GM12891 (cell line): ENCODE measurements around the gene ZNF516.

Source experiments
- DNase-seq: peaks from one replicate; pipeline ENCODE4 v3.0.0; 2011; ENCODE audit warnings: low spot score; ENCODE audit not compliant: insufficient read length
- FAIRE-seq: peaks from 2 replicates; lab custom pipeline; 2011; peaks lifted over from hg19 to GRCh38; lab: Jason Lieb, UNC
- PAX5 ChIP-seq: IDR thresholded peaks from 2 replicates; pipeline ENCODE4 v1.6.1; 2011; ENCODE audit warnings: low read length, moderate library complexity, mild to moderate bottlenecking; ENCODE audit not compliant: insufficient read depth, severe bottlenecking
- POLR2A ChIP-seq: IDR thresholded peaks from 2 replicates; pipeline ENCODE4 v1.6.1; 2011; ENCODE audit warnings: low read depth, low read length, control low read depth
- POLR2AphosphoS5 ChIP-seq: IDR thresholded peaks from 2 replicates; pipeline ENCODE4 v1.6.1; 2011; ENCODE audit warnings: low read depth, low read length, control low read depth
- POU2F2 ChIP-seq: IDR thresholded peaks from 2 replicates; pipeline ENCODE4 v1.6.1; 2011; ENCODE audit warnings: low read depth, mild to moderate bottlenecking, control low read depth, low read length, moderate library complexity
- SPI1 ChIP-seq: IDR thresholded peaks from 2 replicates; pipeline ENCODE4 v1.6.1; 2011; ENCODE audit warnings: low read depth, low read length, control low read depth
- TAF1 ChIP-seq: IDR thresholded peaks from 2 replicates; pipeline ENCODE4 v1.6.1; 2011; ENCODE audit warnings: low read depth, low read length, control low read depth

ZNF516 gene

DNA sequence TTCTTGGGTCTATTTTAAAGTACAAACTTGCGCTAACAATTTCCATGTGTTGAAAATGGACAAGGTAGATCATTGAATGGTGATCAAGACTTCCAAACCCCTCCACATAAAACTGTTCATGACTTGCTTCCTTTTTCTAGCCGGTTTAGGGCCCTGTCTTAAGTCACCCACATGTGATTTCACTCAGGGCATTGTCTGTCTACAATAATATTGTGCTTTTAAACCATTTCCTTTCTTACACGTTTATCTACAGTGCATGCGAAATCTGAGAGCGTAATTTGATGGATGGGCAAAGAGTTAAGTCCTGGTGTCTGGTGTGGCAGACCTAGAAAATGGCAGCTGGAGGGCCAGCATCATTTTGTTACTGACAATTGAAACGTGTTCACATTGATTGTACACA, 2.0 kb upstream of the ZNF516 start:
- FAIRE-seq (no peak), DNase-seq (no peak)
- TF ChIP-seq TAF1 (no peak), POU2F2 (no peak), POLR2A (no peak), PAX5 (no peak), SPI1 (no peak), POLR2AphosphoS5 (no peak)

- DNase-seq (no peak), FAIRE-seq (peak; percentile 90)
- TF ChIP-seq SPI1 (no peak), PAX5 (no peak), TAF1 (peak; percentile 42; the same call in 1 of the 2 replicates), POLR2AphosphoS5 (peak; percentile 40; the same call in 1 of the 2 replicates), POLR2A (peak; percentile 56; the same call in 1 of the 2 replicates), POU2F2 (no peak; the same call in 1 of the 2 replicates)
Observed at GRCh38 chr18:76496194-76496890, 1.3 kb upstream of the ZNF516 start.

DNA sequence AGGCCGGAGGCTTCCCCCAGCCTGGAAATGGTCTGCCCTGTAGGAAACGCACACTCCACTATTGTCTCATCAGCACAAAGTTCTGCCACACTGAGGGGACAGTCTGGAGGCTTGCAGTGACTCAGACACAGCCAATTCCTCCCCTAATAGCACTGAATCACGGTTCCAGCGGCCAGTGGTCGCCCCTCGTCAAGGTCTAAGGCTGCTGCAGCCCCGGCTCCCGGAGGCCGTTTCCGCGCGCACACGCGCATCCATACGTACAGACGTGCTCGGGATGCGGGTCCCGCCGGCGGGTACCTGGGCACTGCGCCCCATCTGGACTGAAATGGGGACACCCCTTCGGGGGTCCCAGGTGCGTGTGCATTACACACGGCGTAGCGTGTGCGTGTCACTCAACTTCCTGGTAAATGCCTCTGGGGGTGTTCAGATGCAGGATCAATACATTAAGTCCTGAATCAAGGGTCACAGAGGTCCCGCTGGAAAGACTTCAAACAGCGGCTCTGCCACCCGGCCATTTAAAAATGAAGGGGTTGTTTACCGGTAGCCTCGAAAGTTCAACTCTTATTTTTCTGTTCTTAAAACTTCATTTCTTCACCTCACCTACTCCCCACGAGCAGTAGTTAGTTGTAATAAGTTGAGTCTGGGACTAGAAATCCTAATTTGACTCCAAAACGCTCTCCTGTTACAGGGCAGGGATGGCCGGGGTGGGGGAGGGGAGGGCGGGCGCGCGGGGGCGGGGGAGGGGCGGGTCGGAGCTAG, 572 bp upstream of the ZNF516 start:
- FAIRE-seq = peak; percentile 89
- no peak for DNase-seq
- TF ChIP-seq TAF1 = peak; percentile 85
- TF ChIP-seq PAX5 = no peak
- TF ChIP-seq POLR2AphosphoS5 = peak; percentile 91
- TF ChIP-seq POU2F2 = peak; percentile 59; the same call in 1 of the 2 replicates
- TF ChIP-seq POLR2A = peak; percentile 87
- TF ChIP-seq SPI1 = no peak

DNA sequence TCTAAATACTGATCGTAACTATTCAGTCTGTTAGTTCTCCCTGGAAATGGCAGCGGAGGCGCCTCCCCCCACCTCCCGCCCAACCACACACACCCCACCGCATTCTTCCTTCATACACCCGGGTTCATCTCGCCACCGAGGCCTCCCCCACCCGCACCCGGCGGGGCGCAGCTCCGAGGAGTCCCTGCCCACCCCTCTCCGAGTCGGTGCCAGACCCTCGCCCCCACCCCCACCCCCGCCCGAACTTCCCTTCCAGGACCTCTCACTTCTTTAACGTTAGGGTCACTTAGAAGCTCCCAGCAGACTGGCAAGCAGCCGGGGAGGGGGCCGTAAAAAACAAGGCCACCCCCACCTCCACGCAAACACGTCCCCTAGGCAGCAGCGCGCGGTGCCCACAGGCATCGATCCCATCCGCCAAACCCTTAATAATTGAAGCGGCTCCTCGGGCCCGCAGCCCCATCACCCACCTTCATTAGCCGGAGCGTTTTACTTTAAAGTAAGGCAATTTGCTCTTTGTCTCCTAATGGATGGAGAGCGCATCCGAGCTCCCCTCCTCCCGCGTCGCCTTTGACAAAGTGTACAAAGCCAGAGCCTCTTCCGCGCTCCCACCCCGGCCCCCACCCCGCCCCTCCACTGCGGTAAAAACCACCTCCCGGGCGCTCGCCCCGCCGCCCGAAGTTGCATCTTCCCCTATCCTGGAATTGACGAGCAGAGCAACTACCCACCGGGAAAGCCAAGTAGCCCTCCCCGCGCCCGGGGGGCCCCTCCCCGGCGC, 624 bp downstream of the ZNF516 start:
- DNase-seq = no peak
- FAIRE-seq = peak; percentile 83
- TF ChIP-seq TAF1 (0 out of 2 replicates have a peak, but pooled peaks have one; percentile 12), SPI1 (no peak)

DNA sequence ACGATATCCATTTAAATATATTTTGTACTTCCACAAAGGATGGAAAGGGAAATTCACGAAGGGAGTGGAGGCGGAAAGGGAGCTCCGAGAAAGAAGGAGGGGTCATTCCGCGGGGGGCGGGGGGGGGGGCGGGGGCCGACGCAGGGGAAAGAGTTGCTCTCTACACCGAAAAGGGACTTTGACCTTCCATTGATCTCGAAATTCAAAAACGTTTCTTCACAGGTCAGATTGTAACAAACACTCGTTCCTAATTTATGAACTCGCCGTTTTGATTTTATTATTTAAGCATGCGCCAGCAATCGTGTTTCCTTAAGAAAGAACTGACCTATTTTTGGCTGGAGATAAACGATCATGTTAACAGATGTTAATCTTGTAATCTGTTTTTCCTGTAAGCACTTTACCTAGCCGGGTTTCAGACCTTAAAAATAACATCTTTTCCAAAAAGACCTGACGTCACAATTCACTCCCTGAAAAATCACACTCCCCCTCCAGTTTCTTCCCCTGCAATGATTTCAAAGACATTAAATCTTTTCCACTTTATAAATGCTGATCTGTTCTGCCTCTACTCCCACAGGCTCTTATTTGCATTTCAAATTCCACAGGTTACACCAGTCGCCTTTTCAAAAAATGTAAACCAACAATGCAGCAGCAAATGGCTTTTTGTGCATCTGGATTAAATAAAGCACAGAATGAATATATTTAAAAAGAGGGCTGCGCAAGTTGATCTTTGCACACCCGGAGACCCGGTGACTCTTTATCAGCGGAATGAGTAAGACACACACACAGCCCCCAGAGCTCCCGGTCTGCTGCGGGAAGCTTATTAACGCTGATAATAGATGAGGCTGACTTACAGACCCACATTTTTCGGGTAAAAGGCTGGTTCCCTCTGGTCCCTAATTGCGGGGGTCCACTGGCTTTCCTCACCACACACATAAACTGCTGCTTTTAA, 1.6 kb downstream of the ZNF516 start:
- DNase-seq (peak; percentile 34), FAIRE-seq (no peak)
- TF ChIP-seq POLR2A = no peak
- no peak for TF ChIP-seq TAF1
- no peak for TF ChIP-seq PAX5
- no peak for TF ChIP-seq POLR2AphosphoS5
- TF ChIP-seq POU2F2 = no peak
- no peak for TF ChIP-seq SPI1

DNA sequence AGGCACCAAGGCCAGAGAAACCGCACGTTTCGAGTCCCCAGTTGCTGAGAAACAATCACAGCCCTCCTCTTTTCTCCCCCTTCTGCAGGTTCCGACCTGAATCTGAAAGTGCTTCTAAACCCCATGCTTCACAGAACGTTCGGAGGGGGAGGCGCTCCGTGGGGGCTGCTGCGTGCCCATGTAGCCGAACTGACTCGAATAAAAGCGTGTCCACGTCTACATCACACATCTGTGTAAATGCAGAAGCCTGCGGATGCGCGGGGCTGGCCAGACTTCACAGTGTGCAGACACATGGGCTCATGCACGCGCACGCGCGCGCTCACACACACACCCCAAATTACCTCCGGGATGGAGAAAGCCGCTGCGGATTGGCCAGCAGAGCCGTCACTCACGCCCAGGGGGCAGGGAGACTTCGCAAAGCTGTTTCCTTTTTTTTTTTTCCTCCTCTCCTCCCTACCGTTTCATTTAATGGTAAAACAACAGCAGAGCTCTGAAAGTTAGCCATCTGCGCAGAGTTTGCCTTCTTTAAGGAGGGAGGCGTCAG, 2.3 kb downstream of the ZNF516 start:
- peak; percentile 98 for FAIRE-seq
- TF ChIP-seq POLR2A = peak; percentile 57; the same call in 1 of the 2 replicates
- peak; percentile 78; the same call in 1 of the 2 replicates for TF ChIP-seq POU2F2
- no peak; the same call in 1 of the 2 replicates for TF ChIP-seq POLR2AphosphoS5
- peak; percentile 76; the same call in 1 of the 2 replicates for TF ChIP-seq TAF1
- no peak for TF ChIP-seq PAX5
- no peak for TF ChIP-seq SPI1
- DNase-seq = peak; percentile 81

- DNase-seq (no peak), FAIRE-seq (no peak)
- TF ChIP-seq POLR2AphosphoS5 (no peak), POLR2A (no peak), POU2F2 (no peak), SPI1 (no peak), TAF1 (no peak), PAX5 (no peak)
Observed at GRCh38 chr18:76491776-76492668, 3.0 kb downstream of the ZNF516 start.

GRCh38 chr18:76491473-76491775, 3.6 kb downstream of the ZNF516 start:
- DNase-seq = peak; percentile 61
- TF ChIP-seq SPI1 = no peak
- TF ChIP-seq POU2F2 = no peak
- no peak for TF ChIP-seq PAX5
- no peak for TF ChIP-seq TAF1
- no peak for TF ChIP-seq POLR2A
- TF ChIP-seq POLR2AphosphoS5 = no peak
- no peak for FAIRE-seq
